Measurements from ENCODE around the gene PLTP. TPM values are rescaled to one million over a fixed set of nuclear protein-coding genes. Genes with fewer than 3 reads are reported as not detected.

PLTP gene
- total and polyA plus RNA-seq, 11 donors, result 19.8 to 367 (median 50.5) TPM

GRCh38 chr20:45909336-45909808 lies 2.6 kb downstream of the PLTP start:
- intact Hi-C loops (cut with DNase I), result no loop called here
- TF ChIP-seq POLR2A (IDR thresholded peaks at IDR 0.05) (no peak), CTCF (IDR thresholded peaks at IDR 0.05) (no peak)
- H3K4me3 ChIP-seq, result peak overlapping the region in 1 of 12 donors; percentile 58
- H3K36me3 ChIP-seq, result peaks cover 0 to 44% (median 17%) of the 10 kb centered on the region in 9 donors
- DNase-seq (no peak), ATAC-seq (no peak)
- WGBS, 4 donors, result 84 to 93% (median 91%) methylated on average over 11 to 12 of the region's 12 CpGs
- H3K9me3 ChIP-seq, result no peaks in the 10 kb centered on the region
- peak overlapping the region in 1 of 12 donors; percentile 42 for H3K27ac ChIP-seq
- peaks cover 0 to 48% (median 18%) of the 10 kb centered on the region in 12 donors for H3K4me1 ChIP-seq
- peaks cover 0 to 5% (median 0%) of the 10 kb centered on the region in 9 donors for H3K27me3 ChIP-seq

- DNase-seq, result no peak
- Histone ChIP-seq H3K9me3 (no peaks in the 10 kb centered on the region), H3K4me1 (peaks cover 0 to 35% (median 18%) of the 10 kb centered on the region in 12 donors), H3K27me3 (peaks cover 0 to 5% (median 0%) of the 10 kb centered on the region in 9 donors), H3K27ac (no peak overlapping the region), H3K36me3 (peaks cover 0 to 56% (median 30%) of the 10 kb centered on the region in 9 donors), H3K4me3 (peak overlapping the region in 1 of 12 donors; percentile 4)
- WGBS, 4 donors, result 93 to 99% (median 95%) methylated on average over 2 of the region's 2 CpGs
- ATAC-seq, result no peak
- intact Hi-C loops (cut with DNase I), result no loop called here
- TF ChIP-seq POLR2A (IDR thresholded peaks at IDR 0.05), result no peak
- no peak for TF ChIP-seq CTCF (IDR thresholded peaks at IDR 0.05)
Observed at GRCh38 chr20:45908084-45908483, 3.9 kb downstream of the PLTP start.

- no peak overlapping the region for H3K27ac ChIP-seq
- no peaks in the 10 kb centered on the region for H3K9me3 ChIP-seq
- TF ChIP-seq CTCF (IDR thresholded peaks at IDR 0.05) (no peak), POLR2A (IDR thresholded peaks at IDR 0.05) (no peak)
- peaks cover 0 to 28% (median 13%) of the 10 kb centered on the region in 12 donors for H3K4me1 ChIP-seq
- H3K4me3 ChIP-seq, result no peak overlapping the region
- no peak for DNase-seq
- intact Hi-C loops (cut with DNase I), result no loop called here
- H3K27me3 ChIP-seq, result peaks cover 0 to 5% (median 0%) of the 10 kb centered on the region in 9 donors
- no peak for ATAC-seq
- peaks cover 0 to 61% (median 33%) of the 10 kb centered on the region in 9 donors for H3K36me3 ChIP-seq
- 94 to 96% (median 95%) methylated on average over 15 to 17 of the region's 17 CpGs for WGBS, 4 donors
Observed at GRCh38 chr20:45907219-45907948, 4.6 kb downstream of the PLTP start.

- Histone ChIP-seq H3K9me3 (no peaks in the 10 kb centered on the region), H3K27ac (no peak overlapping the region), H3K4me3 (no peak overlapping the region), H3K36me3 (peaks cover 0 to 77% (median 50%) of the 10 kb centered on the region in 9 donors), H3K27me3 (no peaks in the 10 kb centered on the region), H3K4me1 (peaks cover 0 to 12% (median 0%) of the 10 kb centered on the region in 12 donors)
- WGBS, 4 donors, result 88 to 93% (median 90%) methylated on average over 8 of the region's 8 CpGs
- TF ChIP-seq POLR2A (IDR thresholded peaks at IDR 0.05), result no peak
- intact Hi-C loops (cut with DNase I), result no loop called here
- ATAC-seq, result no peak
- no peak for DNase-seq
Observed at GRCh38 chr20:45905505-45906079, 6.4 kb downstream of the PLTP start.

Measured in heart left ventricle (tissue), 16 donors.